Stimulated activated CD4-positive, alpha-beta T cell treated with anti-CD3 and anti-CD28 coated beads, Interleukin-15, amount 100 ng/mL, for 48 hours (primary cell): ENCODE data around the gene MIS18BP1.
"Not testable (repeated sequence)": the region's sequence is repeated elsewhere in the genome, so short reads cannot be mapped to it uniquely, and the experiment has no call there.

Experiments used
- DNase-seq, 2 donors: peaks; one replicate each; pipeline ENCODE4 v3.0.0-alpha.2; 2020; ENCODE audit warnings: low read depth in 2 of 2

MIS18BP1 gene

GRCh38 chr14:45246151-45246550 is 6.9 kb downstream of the MIS18BP1 start:
- no peak for DNase-seq

DNA sequence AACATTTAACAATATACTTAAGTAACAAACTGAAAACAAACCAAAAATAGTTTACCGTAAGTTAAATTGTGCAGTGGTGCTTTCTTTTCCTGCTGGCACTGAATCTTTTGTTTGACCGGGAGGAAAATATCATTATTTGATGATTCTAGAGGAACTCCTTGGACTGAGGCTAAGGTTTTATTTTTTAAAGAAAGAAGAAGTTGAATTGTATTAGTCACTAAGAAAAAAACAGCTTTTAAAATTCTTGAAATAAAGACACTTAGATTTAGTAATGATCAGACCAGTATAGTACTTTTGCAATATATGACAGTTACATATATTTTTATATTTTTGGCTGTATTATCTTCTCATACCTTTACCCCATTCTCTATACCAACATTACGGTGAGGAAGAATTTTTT is 10.3 kb downstream of the MIS18BP1 start:
- no peak for DNase-seq

- no peak for DNase-seq
Observed at GRCh38 chr14:45238988-45239387, 14.0 kb downstream of the MIS18BP1 start.

- DNase-seq, result no peak
Observed at GRCh38 chr14:45227566-45227965, 25.4 kb downstream of the MIS18BP1 start.

DNA sequence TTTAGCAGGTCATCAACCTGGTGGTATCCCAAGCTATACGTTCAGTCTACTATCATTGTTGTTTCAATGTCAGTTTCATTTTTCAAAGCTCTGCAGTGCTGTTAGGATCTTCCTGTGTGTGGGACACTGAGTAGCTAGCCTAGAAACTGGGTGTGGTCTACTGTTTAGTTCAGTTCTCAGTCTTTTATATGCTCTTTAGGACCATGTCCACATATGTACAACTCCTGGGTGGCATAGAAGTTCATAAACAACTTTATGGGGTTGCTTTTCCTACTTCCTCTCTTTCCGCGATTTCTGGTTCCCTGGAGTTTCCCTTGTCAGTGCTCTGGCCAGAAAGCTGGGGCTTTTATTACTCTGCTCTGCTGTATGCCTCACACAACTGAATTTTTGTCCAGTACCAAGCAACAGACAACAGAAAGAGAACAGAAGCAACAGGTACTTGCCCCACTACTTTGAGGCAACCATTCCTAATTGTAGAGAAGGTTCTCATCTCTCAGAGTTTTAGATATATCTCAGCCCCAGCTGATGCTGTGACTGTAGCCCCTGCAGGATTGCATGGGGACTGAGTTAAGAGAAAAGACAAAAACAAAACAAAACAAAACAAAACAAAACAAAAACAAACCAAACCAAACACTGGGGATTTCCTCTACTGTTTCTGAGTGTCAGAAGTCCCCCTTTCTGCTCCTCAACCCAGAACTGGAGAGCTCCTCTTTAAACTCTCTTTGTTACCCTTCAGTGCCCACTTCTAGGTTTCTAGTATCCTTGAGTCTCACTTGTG is 30.3 kb downstream of the MIS18BP1 start:
- DNase-seq, result no peak

DNA sequence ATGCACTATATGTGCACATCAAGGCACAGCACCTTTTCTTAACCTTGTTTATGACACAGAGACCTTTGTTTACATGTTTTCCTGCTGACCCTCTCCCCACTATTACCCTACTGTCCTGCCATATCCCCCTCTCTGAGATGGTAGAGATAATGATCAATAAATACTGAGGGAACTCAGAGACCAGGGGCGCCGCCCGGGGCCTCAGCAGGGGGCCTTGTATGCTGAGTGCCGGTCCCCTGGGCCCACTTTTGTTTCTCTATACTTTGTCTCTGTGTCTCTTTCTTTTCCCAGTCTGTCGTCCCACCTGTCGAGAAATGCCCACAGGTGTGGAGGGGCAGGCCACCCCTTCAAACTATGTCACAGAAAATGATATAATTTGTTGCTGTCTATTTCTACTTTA is 38.7 kb downstream of the MIS18BP1 start:
- not testable (repeated sequence) for DNase-seq

DNA sequence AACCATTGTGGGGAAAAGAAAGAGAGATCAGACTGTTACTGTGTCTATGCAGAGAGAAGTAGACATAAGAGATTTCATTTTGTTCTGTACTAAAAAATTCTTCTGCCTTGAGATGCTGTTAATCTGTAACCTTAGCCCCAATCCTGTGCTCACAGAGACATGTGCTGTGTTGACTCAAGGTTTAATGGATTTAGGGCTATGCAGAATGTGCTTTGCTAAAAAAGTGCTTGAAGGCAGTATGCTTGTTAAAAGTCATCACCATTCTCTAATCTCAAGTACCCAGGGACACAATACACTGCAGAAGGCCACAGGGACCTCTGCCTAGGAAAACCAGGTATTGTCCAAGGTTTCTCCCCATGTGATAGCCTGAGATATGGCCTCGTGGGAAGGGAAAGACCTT is 39.3 kb downstream of the MIS18BP1 start:
- not testable (repeated sequence) for DNase-seq

DNA sequence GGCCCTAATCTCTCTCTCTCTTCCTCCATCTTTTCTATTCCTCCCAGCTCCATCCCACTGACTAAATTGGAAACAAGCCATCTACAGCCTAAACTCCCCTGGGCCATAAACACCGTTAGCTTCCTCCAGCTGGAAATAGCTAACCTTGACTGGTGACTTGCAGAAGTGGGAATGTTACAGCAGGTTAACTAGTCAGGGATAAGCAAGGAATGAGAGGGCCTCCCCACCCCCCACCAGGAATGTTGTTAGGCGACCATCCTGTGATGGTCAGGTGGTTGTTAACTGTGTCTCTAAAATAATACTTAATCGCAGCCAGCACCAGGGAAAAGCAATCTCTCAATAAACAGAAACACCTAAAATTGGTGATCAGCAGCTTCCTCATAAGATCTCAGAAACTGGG is 40.8 kb downstream of the MIS18BP1 start:
- DNase-seq, result no peak

GRCh38 chr14:45211295-45211694 is 41.7 kb downstream of the MIS18BP1 start:
- DNase-seq, result no peak

GRCh38 chr14:45210159-45210558 is 42.8 kb downstream of the MIS18BP1 start:
- DNase-seq, result no peak

- no peak for DNase-seq
Observed at GRCh38 chr14:45204241-45204640, 48.8 kb downstream of the MIS18BP1 start.

DNA sequence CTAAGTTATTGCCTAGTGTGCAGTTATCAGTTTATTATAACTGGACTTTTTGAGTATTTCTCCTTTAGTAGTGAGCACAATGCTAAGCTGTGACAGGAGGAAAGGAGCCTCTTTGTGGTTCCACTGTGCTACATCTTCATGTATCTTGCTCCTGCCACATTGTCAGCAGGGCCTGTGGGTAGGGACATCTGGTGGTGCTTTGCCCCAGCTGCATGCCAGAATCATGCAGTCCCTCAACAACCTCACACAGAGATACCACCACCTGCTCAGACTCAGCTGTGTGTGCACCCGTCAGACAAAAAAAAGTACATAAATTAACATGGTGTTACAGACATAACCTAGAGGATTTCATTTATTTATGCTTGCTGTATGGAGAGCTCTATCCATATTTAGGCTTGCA is 51.1 kb downstream of the MIS18BP1 start:
- DNase-seq, result peak in 1 of 2 donors; percentile 4

DNA sequence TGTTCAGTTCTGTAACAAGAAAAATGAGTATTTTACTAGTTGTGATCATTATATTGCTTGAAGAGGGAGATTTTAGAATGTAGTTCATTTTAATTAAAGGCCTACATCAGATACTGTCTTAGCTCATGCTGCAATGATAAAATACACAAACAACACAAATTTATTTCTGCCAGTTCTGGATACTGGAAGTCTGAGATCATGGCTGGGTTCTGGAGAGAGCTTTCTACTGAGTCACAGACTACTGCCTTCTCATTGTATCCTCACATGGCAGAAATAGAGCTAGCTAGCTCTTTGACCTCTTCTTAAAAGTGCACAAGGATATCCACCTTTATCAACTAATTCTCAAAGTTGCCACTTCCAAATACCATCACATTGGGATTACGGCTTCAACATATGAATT is 53.8 kb downstream of the MIS18BP1 start:
- no peak for DNase-seq

DNA sequence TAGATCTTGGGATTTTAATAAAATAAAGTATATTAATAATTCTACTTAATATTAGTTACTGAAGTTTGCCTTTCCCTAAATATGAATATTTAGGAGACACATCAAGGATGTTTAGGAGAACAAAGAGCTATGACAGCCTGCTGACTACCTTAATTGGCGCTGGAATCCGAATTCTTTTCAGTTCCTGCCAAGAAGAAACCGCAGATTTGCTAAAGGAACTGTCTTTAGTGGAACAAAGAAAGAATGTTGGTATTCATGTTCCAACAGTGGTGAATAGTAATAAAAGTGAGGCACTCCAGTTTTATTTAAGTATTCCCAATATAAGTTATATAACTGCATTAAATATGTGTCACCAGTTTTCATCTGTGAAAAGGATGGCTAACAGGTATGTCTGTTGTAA is 54.5 kb downstream of the MIS18BP1 start:
- DNase-seq, result no peak

- DNase-seq, result no peak
Observed at GRCh38 chr14:45194964-45195363, 58.0 kb downstream of the MIS18BP1 start.

DNA sequence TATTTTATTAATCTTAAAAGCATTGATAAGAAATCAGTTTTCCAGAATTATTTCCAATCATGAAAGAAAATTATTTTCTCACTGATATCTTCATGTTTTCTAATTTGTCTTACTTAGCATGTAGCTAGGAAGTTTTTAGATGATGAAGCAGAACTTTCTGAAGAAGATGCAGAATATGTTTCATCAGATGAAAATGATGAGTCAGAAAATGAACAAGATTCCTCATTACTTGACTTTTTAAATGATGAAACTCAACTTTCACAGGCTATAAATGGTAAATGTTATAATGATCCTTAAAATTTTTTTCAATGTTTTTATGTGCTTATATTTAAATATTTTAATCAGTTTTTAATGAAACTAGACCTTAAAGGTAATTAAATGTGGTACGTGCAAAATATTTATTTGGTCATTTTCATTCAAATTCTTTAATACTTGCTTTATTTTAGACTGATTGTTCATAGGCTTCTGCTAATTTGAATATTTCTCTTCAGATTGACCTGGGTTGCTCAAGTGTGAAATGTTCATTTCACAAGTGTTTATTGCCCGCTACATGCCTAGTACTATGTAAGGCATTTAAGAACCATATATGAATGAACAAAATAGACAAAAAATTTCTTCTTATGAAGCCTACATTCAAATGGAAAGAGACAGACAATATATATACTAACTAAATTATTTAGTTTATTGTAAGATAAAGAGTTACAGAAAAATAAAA is 67.7 kb downstream of the MIS18BP1 start:
- no peak for DNase-seq

DNA sequence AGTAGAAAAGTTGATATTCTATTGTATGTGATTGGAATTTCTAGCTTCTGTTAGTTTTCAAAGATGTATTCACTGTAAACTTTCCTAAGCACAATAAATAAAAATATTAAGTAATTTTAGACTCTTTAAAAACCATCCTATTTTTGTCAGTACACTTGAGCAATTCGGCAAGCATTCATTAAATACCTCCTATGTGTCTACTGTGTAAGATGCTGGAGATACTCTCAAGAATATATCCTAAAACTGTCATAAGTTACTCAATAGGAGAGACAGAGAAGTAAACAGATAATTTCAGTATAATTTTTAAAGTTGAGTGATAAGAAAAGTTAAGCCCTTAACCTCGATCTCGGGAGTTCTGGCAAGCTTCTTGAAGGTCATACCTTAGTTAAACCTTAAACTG is 71.2 kb downstream of the MIS18BP1 start:
- DNase-seq, result no peak

DNA sequence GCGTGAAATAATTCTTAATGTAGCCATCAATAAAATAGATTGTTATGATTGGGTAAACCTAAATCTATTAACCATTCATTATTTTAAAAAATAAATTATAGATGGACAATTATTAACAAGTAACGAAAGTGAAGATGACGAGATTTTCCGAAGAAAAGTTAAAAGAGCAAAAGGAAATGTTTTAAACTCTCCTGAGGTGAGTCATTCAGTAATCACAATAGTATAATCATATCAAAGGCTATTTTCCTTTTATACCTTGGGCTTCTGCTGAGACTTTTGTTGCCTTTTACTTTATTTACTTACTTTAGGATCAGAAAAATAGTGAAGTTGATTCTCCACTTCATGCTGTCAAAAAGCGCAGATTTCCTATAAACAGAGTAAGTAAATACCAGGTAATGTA is 71.7 kb downstream of the MIS18BP1 start:
- no peak for DNase-seq

DNA sequence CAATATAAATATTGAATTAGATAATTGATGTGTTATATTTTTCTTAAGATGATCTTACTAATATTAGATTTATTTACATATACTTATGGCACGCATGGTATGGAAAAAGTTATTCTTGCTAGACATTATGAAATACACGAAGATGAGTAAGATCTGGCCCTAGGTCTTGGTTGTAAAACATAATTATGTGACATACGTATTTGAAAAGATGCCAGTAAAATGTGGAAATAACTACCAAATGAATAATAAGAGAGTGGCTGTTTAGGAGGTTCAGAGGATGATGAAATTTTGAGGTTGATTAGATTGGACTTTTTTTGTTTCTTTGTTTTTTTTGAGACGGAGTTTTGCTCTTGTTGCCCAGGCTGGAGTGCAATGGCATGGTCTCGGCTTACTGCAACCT is 75.9 kb downstream of the MIS18BP1 start:
- no peak for DNase-seq

DNA sequence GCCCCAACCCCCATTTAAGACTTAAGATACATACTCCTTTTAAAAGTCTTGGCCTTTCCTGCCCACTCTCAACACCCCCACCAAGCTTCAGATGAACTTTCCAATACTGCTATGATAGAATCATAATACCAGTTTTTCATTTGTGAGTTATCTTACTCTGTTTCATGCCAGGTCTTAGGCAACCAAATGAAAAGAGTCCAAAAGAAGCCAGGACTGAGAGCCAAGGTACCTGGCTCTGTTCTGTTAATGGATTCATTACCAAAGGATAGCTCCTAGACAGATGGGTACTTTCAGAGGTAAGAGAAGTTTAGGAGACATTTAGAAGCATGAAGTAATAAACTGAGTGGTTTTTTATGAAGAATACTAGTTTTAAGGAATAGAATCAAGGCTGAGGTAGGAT is 83.1 kb downstream of the MIS18BP1 start:
- DNase-seq, result no peak

- no peak for DNase-seq
Observed at GRCh38 chr14:45156067-45156466, 96.9 kb downstream of the MIS18BP1 start.
